Measurements from ENCODE around the gene CACNA2D3. TPM values are rescaled to one million over a fixed set of nuclear protein-coding genes. Genes with fewer than 3 reads are reported as not detected.

The CACNA2D3 gene
- total RNA-seq, 4 donors from 2014 or later: 0.27 to 1.5 (median 0.79) TPM

- no peak overlapping the region for H3K4me3 ChIP-seq (ENCODE audit: low read depth, poor library complexity, severe bottlenecking)
- TF ChIP-seq POLR2A (IDR thresholded peaks at IDR 0.05) (no peak), CTCF (IDR thresholded peaks at IDR 0.05) (no peak)
- no peak for DNase-seq (ENCODE audit: low spot score in 2 of 2)
- intact Hi-C loops (cut with DNase I; ENCODE audit: low total_unique reads): no loop called here
- WGBS, 2 donors: 84 to 90% methylated on average over 8 of the region's 8 CpGs
Measured at GRCh38 chr3:54573858-54574257, 451.5 kb downstream of the CACNA2D3 start.

- intact Hi-C loops (cut with DNase I; ENCODE audit: low total_unique reads): no loop called here
- DNase-seq (ENCODE audit: low spot score in 2 of 2): no peak
- TF ChIP-seq POLR2A (IDR thresholded peaks at IDR 0.05) (no peak), CTCF (IDR thresholded peaks at IDR 0.05) (no peak)
- no peak overlapping the region for H3K4me3 ChIP-seq (ENCODE audit: low read depth, poor library complexity, severe bottlenecking)
- 61 to 70% methylated on average over 6 of the region's 6 CpGs for WGBS, 2 donors
Measured at GRCh38 chr3:54574906-54575617, 452.7 kb downstream of the CACNA2D3 start.

- DNase-seq (ENCODE audit: low spot score in 2 of 2): no peak
- intact Hi-C loops (cut with DNase I; ENCODE audit: low total_unique reads): no loop called here
- 72 to 81% methylated on average over 3 of the region's 3 CpGs for whole genome bisulfite sequencing, 2 donors
- H3K4me3 ChIP-seq (ENCODE audit: low read depth, poor library complexity, severe bottlenecking): no peak overlapping the region
- TF ChIP-seq CTCF (IDR thresholded peaks at IDR 0.05) (no peak), POLR2A (IDR thresholded peaks at IDR 0.05) (no peak)
Measured at GRCh38 chr3:54575618-54575960, 453.2 kb downstream of the CACNA2D3 start.

- intact Hi-C loops (cut with DNase I; ENCODE audit: low total_unique reads): no loop called here
- WGBS, 2 donors: 90 to 95% methylated on average over 3 of the region's 3 CpGs
- DNase-seq (ENCODE audit: low spot score in 2 of 2): peak in 1 of 2 donors; percentile 28
- TF ChIP-seq POLR2A (IDR thresholded peaks at IDR 0.05) (no peak), CTCF (IDR thresholded peaks at IDR 0.05) (no peak)
- H3K4me3 ChIP-seq (ENCODE audit: low read depth, poor library complexity, severe bottlenecking): no peak overlapping the region
Measured at GRCh38 chr3:54577313-54577712, 455.0 kb downstream of the CACNA2D3 start.

- DNase-seq (ENCODE audit: low spot score in 2 of 2): no peak
- intact Hi-C loops (cut with DNase I; ENCODE audit: low total_unique reads): no loop called here
- no peak overlapping the region for H3K4me3 ChIP-seq (ENCODE audit: low read depth, poor library complexity, severe bottlenecking)
- 67 to 71% methylated on average over 7 of the region's 7 CpGs for WGBS, 2 donors
- TF ChIP-seq CTCF (IDR thresholded peaks at IDR 0.05) (no peak), POLR2A (IDR thresholded peaks at IDR 0.05) (no peak)
Measured at GRCh38 chr3:54578417-54578816, 456.1 kb downstream of the CACNA2D3 start.

GRCh38 chr3:54580453-54580852 is 458.1 kb downstream of the CACNA2D3 start:
- peak in 1 of 2 donors; percentile 52 for DNase-seq (ENCODE audit: low spot score in 2 of 2)
- 87% methylated on average over 6 of the region's 6 CpGs for WGBS, 2 donors
- no peak overlapping the region for H3K4me3 ChIP-seq (ENCODE audit: low read depth, poor library complexity, severe bottlenecking)
- intact Hi-C loops (cut with DNase I; ENCODE audit: low total_unique reads): no loop called here
- TF ChIP-seq POLR2A (IDR thresholded peaks at IDR 0.05): no peak
- TF ChIP-seq CTCF (IDR thresholded peaks at IDR 0.05): no peak

Data from lower leg skin (tissue), 4 donors.